ENCODE data around the gene LMAN1L.

Gene LMAN1L

DNA sequence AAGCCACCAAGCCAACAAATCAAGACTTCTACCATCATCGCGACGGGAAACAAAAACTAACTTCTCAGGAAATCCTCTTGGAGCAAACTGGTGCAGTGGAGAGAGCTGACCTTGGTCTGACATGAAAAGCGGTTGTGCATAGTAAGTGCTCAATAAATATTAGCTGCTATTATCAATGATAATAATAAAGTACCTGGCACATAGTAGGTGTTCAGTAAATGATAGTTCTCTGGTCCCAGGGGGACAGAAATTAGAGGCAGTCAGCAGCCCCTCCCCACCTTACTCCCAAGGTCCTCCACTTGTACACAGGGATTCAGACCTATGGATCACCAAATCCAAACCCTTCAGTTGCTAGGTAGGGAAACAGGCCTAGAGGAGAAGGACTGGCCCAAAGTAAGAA lies 36.7 kb upstream of the LMAN1L start:
- Mint-ChIP-seq H3K36me3 (ENCODE audit: low read depth) (no peaks in the 10 kb centered on the region), H3K9me3 (no peaks in the 10 kb centered on the region), H3K27ac (no peak overlapping the region), H3K27me3 (ENCODE audit: low read depth) (no peaks in the 10 kb centered on the region), H3K4me1 (peaks cover 39% of the 10 kb centered on the region), H3K4me3 (no peak overlapping the region)
- no peak for TF ChIP-seq CTCF (IDR thresholded peaks at IDR 0.05; ENCODE audit: unreplicated experiment in 3 of 3)

DNA sequence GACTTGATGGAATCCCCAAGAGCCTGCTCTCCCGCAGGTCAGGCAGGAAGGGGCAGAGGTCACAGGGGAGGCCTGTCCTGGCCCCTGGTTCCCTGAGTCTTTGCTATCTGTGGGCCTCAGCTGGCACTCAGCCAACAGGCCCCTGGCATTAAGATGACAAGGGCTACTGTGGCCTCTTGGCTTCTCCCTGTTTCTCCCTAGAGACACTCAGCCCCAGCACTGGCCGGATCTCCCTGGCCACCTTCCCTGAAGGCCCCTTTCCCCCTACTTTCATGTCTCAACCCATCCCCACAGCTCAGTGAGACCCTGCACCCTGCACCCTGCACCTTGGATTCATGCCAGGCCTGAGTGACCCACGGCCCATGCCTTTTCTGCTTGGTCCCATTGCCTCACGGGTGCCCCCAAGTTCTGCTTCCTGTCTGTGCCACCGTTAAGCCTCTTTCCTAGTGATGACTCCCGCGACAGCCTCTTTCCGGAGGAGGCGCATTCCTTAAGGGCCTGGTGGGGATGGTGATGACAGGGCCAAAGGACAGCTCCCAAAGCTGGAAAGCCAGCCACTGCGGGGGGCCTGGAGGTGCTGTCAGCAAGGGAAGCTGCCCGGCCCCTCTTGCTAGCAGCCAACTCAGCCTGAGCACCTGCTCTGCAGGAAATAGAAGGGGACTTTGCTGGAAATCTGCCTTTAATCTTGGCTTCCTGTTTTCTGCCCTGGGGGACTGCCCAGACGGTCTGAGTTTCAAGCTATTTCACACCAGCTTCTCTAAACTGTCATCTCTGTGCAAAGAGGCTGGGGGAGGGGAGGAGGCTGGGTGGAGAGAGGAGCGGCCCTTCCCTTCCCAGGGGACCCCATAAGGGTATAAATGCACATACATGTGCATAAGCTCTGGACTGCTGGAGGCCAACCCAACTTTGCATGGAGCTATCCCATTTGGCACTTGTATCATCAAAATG lies 35.5 kb upstream of the LMAN1L start:
- Mint-ChIP-seq H3K4me1 (peaks cover 47% of the 10 kb centered on the region), H3K27ac (peak overlapping the region; percentile 25 to 56 (median 27)), H3K9me3 (no peaks in the 10 kb centered on the region), H3K36me3 (ENCODE audit: low read depth) (no peaks in the 10 kb centered on the region), H3K4me3 (peak overlapping the region in 1 of 3 experiments; percentile 20), H3K27me3 (ENCODE audit: low read depth) (no peaks in the 10 kb centered on the region)
- TF ChIP-seq CTCF (IDR thresholded peaks at IDR 0.05; ENCODE audit: unreplicated experiment in 3 of 3), result no peak

DNA sequence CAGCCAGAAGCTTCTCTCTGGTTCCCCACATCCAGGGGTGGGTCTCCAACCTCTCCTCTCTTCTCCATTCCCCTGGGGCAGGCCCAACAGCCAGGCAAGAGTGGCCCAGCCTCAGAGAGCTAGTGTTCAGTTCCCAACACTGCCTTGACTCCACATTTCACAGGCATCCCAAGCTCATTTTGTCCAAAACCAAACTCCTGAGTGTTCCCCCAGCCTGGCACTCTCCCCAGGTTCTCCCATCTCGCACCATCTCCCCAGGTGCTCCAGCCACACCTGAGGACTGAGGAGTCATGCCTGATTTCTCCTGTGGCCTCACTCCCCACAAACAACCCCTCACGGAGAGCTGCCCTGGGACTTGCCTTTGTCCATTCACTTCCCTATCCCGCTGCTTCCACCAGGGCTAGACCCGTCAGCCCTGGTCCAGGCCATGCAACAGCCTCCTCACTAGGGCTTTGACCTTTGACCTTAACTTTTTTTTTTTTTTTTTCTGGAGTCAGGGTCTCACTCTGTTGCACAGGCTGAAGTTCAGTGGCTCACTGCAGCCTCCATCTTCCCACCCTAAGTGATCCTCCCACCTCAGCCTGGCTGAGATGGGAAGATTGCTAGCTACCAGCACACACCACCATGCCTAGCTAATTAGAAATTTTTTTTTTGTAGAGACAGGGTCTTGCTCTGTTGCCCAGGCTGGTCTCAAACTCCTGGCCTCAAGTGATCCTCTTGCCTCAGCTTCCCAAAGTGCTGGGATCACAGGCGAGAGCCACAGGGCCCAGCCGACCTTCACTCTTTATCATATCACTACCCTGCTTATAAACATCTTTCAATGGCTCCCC lies 34.7 kb upstream of the LMAN1L start:
- no peak overlapping the region for H3K4me3 Mint-ChIP-seq
- TF ChIP-seq CTCF (IDR thresholded peaks at IDR 0.05; ENCODE audit: unreplicated experiment in 3 of 3), result no peak
- H3K4me1 Mint-ChIP-seq, result peaks cover 50% of the 10 kb centered on the region
- no peaks in the 10 kb centered on the region for H3K36me3 Mint-ChIP-seq (ENCODE audit: low read depth)
- no peaks in the 10 kb centered on the region for H3K9me3 Mint-ChIP-seq
- H3K27ac Mint-ChIP-seq, result peak overlapping the region in 1 of 3 experiments; percentile 56
- H3K27me3 Mint-ChIP-seq (ENCODE audit: low read depth), result no peaks in the 10 kb centered on the region

DNA sequence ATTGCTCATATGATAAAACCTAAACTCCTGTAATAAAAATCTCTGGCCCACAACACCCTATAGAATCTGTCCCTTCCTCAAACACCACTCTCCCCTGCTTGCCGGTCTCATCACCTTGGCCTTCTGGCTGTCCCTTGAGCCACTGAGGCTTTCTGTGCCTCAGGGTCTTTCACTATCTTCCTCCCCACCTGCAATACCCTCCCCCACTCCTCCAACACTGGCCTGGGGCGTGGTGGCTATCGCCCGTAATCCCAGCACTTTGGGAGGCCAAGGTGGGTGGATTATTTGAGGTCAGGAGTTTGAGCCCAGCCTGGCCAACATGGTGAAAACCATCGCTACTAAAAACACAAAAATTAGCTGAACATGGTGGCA lies 34.0 kb upstream of the LMAN1L start:
- no peak for TF ChIP-seq CTCF (IDR thresholded peaks at IDR 0.05; ENCODE audit: unreplicated experiment in 3 of 3)
- no peaks in the 10 kb centered on the region for H3K36me3 Mint-ChIP-seq (ENCODE audit: low read depth)
- H3K9me3 Mint-ChIP-seq, result no peaks in the 10 kb centered on the region
- H3K27me3 Mint-ChIP-seq (ENCODE audit: low read depth), result no peaks in the 10 kb centered on the region
- H3K27ac Mint-ChIP-seq, result no peak overlapping the region
- peak overlapping the region in 1 of 3 experiments; percentile 66 for H3K4me3 Mint-ChIP-seq
- peaks cover 56% of the 10 kb centered on the region for H3K4me1 Mint-ChIP-seq

DNA sequence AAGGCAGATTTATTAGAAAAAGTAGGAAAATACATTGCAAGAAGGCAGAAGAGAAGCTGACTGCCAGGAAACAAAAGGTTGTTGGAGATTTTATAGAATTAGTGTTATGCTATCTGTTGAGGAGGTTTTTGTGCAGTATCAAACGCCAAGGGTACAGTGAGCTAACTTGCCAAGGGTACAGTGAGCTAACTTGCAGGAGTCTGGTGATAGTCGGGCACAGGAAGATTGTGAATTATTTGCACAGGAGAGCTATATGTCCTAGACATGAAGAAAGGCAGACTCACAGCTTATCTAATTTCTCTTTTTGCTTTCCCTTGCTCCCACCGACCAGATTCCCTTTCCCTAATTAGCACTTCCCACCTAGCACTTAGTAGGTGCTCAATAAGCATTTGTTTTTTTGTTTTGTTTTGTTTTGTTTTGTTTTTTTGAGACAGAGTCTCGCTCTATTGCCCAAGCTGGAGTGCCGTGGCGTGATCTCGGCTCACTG lies 33.4 kb upstream of the LMAN1L start:
- peak overlapping the region in 2 of 3 experiments; percentile 50 to 60 for H3K27ac Mint-ChIP-seq
- no peak for TF ChIP-seq CTCF (IDR thresholded peaks at IDR 0.05; ENCODE audit: unreplicated experiment in 3 of 3)
- no peaks in the 10 kb centered on the region for H3K36me3 Mint-ChIP-seq (ENCODE audit: low read depth)

More for the DNA sequence above, 33.4 kb upstream of the LMAN1L start:
- peaks cover 59% of the 10 kb centered on the region for H3K4me1 Mint-ChIP-seq
- no peaks in the 10 kb centered on the region for H3K9me3 Mint-ChIP-seq
- H3K27me3 Mint-ChIP-seq (ENCODE audit: low read depth), result no peaks in the 10 kb centered on the region
- H3K4me3 Mint-ChIP-seq, result peak overlapping the region; percentile 66 to 83 (median 72)
